GM19395 (cell line): ENCODE measurements around the gene LACRT.

Source experiments
- ATAC-seq: cut with Tn5 transposase; IDR thresholded peaks from one replicate; pipeline ENCODE4 v1.9.1; 2021; ENCODE audit warnings: mild to moderate bottlenecking, moderate library complexity; ENCODE audit not compliant: unreplicated experiment

Gene LACRT

GRCh38 chr12:54603173-54603814, 31.4 kb downstream of the LACRT start:
- ATAC-seq = peak; percentile 93

GRCh38 chr12:54602661-54603060, 32.0 kb downstream of the LACRT start:
- ATAC-seq = no peak

DNA sequence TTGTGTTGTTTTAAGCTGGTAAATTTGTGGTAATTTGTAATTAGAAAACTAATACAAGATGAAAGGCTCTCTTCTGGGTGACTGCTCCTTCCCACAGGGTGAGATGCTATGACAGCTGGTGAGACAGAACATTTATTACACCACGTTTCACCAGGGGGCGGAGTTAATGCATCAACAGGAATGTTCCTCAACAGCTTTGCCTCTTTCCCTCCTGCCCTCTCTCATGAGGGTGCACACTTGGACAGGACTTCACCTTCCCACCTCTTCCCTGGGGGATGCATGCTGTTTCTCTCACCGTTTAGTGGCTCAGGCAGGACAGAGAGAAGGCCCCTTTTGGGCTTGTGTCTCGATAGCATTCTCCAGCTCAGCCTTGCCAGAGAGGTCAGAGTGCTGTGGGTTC, 32.9 kb downstream of the LACRT start:
- no peak for ATAC-seq

DNA sequence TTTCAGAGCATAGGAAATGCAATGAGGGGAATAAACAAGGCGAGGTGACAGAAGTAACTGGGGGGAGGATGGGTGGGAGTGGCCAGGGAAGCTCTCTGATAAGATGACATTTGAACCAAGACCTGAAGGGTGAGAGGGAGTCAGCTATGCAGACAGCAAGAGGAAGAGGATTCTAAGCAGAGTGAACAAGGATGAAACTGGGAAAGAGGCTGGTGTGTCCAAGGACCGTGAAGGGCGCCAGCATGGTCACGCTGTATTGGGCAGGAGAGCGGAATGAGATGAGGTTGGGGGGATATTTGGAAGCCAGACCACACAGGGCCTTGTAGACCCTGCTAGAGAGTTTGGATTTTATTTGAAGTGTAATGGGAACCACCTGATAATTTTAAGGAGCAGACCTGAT, 35.7 kb downstream of the LACRT start:
- ATAC-seq = no peak

DNA sequence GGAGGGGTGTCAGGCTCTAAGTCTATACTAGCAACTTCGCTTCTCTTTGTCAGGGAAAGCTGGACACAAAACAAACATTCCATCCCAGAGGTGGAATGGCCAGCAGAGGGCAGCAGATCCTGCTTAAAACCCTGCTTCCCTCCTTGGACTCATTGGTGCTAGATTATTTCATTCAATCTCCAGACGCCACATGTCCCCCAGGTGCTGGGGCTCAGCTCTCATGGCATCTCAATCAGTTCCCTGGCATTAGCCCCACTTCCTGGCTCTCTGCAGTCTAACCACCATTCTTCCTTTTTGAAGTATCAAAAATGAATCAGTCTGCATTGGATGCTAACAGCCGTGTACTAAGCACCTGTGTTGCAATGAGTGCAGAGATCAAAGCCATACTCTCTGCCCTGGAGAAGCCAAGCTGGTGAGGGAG, 38.2 kb downstream of the LACRT start:
- peak; percentile 65 for ATAC-seq

- no peak for ATAC-seq
Observed at GRCh38 chr12:54595471-54595870, 39.2 kb downstream of the LACRT start.

- ATAC-seq = no peak
Observed at GRCh38 chr12:54593725-54594124, 41.0 kb downstream of the LACRT start.

DNA sequence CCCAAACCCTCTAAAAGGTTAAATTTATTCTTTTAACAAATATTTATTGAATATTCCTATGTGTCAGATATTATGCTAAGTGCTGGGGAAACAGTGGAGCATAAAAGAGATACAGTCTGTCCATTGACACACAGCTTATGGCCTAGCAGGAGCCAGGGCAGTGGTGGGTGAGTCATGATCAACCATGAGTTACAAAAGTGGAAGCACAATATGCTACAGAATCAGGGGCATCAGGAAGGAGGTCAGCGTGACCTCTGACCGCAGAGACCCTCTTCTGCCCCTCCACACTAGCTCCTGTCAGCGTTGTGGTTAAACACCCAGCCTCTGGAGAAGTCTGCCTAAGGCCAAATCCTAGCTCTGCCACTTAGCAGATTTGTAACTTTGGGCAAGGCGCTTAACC, 41.6 kb downstream of the LACRT start:
- ATAC-seq = no peak

DNA sequence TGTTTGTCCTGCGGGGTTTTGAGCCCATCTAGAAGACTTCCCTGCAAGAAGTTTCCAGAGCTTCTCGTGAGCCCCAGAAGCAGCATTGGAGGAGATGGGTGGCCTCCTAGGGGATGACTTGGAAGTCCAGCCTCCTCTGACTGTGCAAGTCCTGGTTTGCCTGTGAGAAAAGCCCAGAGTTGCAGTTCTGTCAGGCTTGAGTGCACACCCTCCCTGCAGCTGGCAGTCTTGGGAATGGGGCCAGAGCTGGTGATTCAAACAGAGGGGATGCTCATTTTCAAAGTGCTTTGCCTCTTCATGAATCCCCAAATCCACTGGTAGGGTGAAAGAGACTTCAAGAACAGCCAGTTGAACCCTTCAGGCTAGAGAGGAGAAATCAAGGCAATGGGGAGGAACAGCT, 42.4 kb downstream of the LACRT start:
- ATAC-seq = no peak

DNA sequence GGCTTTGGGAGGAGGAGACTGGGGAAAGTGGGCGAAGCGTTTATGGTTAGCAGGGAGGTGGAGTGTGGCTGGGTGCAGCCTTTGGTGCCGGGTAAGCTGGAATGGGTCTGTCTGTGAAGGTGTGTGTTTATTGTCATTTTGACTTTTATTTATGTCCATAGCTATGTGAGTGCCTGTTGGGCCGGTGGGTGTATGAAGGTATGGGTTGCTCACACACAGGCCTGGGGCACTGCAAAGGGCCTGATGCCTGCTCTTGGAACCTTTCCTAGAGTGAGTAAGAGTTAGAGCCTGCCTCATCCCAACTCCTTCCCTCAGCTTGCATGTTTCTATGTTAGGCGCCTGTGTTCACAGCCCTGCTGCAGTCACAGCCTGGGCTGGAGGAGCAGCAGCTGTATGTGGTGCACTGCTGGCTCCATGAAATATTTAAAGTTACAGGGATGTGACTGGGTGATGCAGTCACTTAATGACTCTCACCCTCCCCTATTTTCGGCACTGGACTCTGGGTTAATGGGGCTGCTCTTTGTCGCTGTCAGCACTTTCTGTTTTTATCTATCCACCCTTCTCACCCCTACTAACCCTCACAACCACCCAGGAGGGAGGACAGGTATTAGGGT, 43.6 kb downstream of the LACRT start:
- no peak for ATAC-seq

DNA sequence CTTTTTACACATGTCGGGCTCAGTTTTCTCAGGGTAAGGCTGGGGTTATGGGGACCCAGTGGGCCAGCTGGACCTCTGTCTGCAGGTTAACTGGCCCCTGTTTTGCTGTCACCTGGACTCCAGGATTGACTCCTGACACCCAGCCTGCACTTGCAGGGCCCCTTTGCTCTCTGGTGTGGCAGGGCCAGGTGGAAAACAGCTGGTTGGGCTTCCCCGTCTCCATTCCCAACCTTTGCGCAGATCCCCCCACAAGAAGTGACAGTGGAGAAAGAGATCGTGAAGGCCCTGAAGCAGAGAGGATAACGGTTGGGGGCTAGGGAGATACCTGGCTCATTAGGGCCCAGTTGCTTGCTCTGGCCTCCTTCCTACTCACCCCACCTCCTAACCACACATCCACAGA, 44.7 kb downstream of the LACRT start:
- ATAC-seq = no peak

DNA sequence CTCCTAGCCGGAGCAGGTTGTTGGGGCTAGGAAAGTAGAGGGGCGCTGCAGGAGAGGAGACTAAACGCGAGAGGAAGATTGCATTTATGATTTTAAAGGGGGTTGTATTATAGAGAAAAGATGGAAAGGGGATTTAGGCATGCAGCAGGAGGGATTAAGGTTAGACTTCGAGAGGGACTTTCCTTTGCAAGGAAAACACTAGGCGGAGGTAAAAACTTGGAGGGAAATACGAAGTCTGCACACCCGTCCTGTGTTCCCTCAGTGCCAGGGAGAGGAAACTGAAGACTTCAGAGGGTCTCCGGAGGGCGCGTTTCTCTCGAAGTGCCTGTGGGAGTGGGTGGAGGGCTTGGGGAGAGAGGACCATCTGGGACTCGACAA, 45.8 kb downstream of the LACRT start:
- no peak for ATAC-seq

GRCh38 chr12:54588110-54588889, 46.4 kb downstream of the LACRT start, which contains the start of gene PPP1R1A:
Gene PPP1R1A, minus strand, starts transcription at chr12:54588659. Its CDS starts 171 bp downstream, at chr12:54588488.
- no peak for ATAC-seq

DNA sequence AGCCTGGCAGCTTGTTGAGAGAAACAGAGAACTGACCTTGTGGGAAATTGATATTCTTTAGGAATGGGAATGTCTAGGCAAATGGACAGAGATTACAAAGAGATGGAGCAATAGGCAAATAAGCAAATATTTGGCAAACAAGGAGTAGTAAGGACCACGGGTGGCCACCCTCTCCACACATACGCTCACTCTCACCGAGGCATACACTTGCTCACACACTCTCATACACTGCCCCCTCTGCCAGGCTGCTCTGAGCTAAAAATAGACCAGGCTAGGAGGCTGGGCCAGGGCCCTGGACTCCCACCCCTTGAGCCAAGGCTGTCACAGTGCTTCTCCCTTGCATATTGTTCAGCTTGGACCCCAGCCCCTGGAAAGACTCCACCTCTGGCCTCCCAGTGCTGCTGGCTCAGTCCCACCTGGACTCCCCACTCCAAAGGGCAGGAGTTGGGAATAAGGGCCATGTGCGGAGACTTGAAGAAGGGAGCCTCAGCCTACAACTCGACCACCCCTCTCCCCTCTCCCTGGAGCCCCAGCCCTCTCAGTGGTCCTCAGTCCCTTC, 47.3 kb downstream of the LACRT start:
- ATAC-seq = no peak

DNA sequence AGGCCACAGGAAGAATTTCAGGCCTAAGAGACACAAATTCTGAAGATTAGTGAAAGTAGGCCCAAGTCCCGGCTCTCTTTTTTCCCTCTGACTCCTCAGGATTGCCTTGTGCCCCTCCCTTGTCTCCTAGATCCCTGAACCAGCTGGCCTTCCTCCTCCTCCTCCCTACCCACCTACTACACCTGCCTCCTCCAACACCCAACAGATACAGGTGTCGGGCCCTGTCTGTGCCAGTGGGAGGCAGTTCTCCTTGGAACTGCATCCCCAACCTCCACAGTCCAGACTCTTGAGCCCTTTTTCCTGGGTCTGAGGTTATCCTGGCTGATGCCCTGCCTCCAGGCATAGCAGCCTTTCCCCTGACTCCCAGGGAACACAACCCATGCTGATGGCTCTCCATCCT, 48.1 kb downstream of the LACRT start:
- no peak for ATAC-seq

DNA sequence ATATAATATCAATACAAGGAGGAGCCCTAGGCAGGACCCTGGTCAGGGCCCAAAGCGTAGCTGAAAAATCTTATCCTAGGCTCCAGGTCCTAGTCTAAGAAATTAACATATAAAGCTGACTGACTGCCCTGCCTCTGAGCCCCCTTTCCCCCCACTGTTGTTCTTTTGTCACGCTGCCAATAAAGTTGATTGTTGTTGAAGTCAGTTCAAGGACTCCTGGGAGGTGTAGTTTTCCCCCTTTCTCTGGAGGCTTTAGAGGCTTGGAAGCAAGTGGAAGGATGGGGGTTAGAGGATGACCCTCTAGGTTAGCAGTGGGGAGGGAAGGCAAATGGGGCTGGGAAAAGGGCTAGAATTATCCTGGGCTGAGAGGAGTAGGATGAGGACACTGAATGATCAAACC, 49.5 kb downstream of the LACRT start:
- ATAC-seq = no peak

GRCh38 chr12:54584128-54584527, 50.6 kb downstream of the LACRT start:
- no peak for ATAC-seq

GRCh38 chr12:54583726-54584125, 51.0 kb downstream of the LACRT start:
- no peak for ATAC-seq

DNA sequence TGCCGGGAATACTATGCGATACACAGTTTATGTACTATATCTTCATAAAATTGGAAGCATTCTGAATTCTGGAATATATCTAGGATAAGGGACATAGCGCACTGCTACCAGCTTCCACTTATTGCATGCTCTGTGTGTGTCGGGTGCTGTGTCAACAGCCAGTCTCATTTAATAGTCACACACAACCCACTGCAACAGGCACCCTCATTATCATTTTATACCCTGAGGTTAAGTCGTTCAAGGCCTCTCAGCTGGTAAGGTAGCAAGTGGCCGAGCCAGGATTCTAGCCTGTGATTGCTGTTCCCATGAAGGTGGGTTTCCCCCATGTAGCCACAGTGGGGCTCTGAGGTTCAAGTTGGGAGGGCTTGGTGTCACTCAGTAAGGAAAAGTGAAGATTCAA, 53.3 kb downstream of the LACRT start:
- no peak for ATAC-seq
